ENCODE results near the gene NHERF1.

The NHERF1 gene

GRCh38 chr17:74778960-74779359 lies 30.5 kb downstream of the NHERF1 start:
- H3K27me3 ChIP-seq (ENCODE audit: insufficient read depth, low read depth), result no peaks in the 10 kb centered on the region
- H2AFZ ChIP-seq (ENCODE audit: low read depth), result no peak overlapping the region
- TF ChIP-seq, protein P1, sequence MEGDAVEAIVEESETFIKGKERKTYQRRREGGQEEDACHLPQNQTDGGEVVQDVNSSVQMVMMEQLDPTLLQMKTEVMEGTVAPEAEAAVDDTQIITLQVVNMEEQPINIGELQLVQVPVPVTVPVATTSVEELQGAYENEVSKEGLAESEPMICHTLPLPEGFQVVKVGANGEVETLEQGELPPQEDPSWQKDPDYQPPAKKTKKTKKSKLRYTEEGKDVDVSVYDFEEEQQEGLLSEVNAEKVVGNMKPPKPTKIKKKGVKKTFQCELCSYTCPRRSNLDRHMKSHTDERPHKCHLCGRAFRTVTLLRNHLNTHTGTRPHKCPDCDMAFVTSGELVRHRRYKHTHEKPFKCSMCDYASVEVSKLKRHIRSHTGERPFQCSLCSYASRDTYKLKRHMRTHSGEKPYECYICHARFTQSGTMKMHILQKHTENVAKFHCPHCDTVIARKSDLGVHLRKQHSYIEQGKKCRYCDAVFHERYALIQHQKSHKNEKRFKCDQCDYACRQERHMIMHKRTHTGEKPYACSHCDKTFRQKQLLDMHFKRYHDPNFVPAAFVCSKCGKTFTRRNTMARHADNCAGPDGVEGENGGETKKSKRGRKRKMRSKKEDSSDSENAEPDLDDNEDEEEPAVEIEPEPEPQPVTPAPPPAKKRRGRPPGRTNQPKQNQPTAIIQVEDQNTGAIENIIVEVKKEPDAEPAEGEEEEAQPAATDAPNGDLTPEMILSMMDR (conservative IDR thresholded peaks at IDR 0.05; ENCODE audit: low read depth, low read length), result no peak
- peaks cover 28% of the 10 kb centered on the region for H3K79me2 ChIP-seq (ENCODE audit: insufficient read depth, low read depth)
- H4K20me1 ChIP-seq (ENCODE audit: insufficient read depth), result no peaks in the 10 kb centered on the region
- no peak overlapping the region for H3K9ac ChIP-seq
- H3K4me1 ChIP-seq (ENCODE audit: low read depth, poor library complexity, severe bottlenecking), result peaks cover 43% of the 10 kb centered on the region
- no peaks in the 10 kb centered on the region for H3K36me3 ChIP-seq (ENCODE audit: insufficient read depth)
- no peak overlapping the region for H3K27ac ChIP-seq
- no peak overlapping the region; the same call in 1 of the 2 replicates for H3K4me2 ChIP-seq
- no peak overlapping the region for H3K4me3 ChIP-seq (IDR thresholded peaks at IDR 0.05; ENCODE audit: insufficient read depth, low read depth, low read length)

GRCh38 chr17:74779501-74779900 lies 31.1 kb downstream of the NHERF1 start:
- Histone ChIP-seq H3K79me2 (ENCODE audit: insufficient read depth, low read depth) (peaks cover 22% of the 10 kb centered on the region), H3K27ac (no peak overlapping the region; the same call in 1 of the 2 replicates), H3K27me3 (ENCODE audit: insufficient read depth, low read depth) (no peaks in the 10 kb centered on the region), H2AFZ (ENCODE audit: low read depth) (no peak overlapping the region), H3K4me2 (no peak overlapping the region; the same call in 1 of the 2 replicates), H3K36me3 (ENCODE audit: insufficient read depth) (no peaks in the 10 kb centered on the region), H3K4me3 (IDR thresholded peaks at IDR 0.05; ENCODE audit: insufficient read depth, low read depth, low read length) (no peak overlapping the region), H4K20me1 (ENCODE audit: insufficient read depth) (no peaks in the 10 kb centered on the region), H3K4me1 (ENCODE audit: low read depth, poor library complexity, severe bottlenecking) (peaks cover 39% of the 10 kb centered on the region), H3K9ac (no peak overlapping the region)
- TF ChIP-seq, protein P1 (conservative IDR thresholded peaks at IDR 0.05; ENCODE audit: low read depth, low read length), result no peak

DNA sequence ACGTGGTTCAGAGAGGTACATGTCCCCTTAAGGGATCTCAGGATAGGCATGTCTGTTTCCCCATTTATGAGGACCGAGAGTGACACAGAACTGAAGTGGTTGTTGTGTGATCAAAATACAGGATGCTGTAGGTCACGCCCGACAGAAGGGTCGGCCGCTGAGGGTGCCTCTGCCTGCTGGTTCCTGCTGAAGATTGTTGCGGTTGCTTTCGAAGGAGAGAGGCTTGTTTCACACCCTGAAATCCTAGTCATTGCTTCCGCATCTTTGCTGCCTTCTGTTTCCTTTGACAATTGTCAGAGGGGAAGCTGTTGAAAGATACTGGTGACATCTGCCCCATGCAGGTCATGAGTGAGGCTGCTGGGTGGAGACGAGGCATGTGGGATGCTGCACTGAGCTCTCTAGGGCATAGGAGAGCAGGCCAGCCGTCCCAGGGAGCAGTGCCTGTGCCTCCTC lies 31.5 kb downstream of the NHERF1 start:
- Histone ChIP-seq H3K36me3 (ENCODE audit: insufficient read depth) (no peaks in the 10 kb centered on the region), H3K4me3 (IDR thresholded peaks at IDR 0.05; ENCODE audit: insufficient read depth, low read depth, low read length) (no peak overlapping the region), H3K9ac (no peak overlapping the region), H3K4me1 (ENCODE audit: low read depth, poor library complexity, severe bottlenecking) (peaks cover 34% of the 10 kb centered on the region), H2AFZ (ENCODE audit: low read depth) (no peak overlapping the region), H4K20me1 (ENCODE audit: insufficient read depth) (no peaks in the 10 kb centered on the region), H3K79me2 (ENCODE audit: insufficient read depth, low read depth) (peaks cover 18% of the 10 kb centered on the region), H3K4me2 (no peak overlapping the region), H3K27me3 (ENCODE audit: insufficient read depth, low read depth) (no peaks in the 10 kb centered on the region), H3K27ac (no peak overlapping the region; the same call in 1 of the 2 replicates)
- TF ChIP-seq, protein P1 (conservative IDR thresholded peaks at IDR 0.05; ENCODE audit: low read depth, low read length), result no peak

- H3K27me3 ChIP-seq (ENCODE audit: insufficient read depth, low read depth), result no peaks in the 10 kb centered on the region
- no peak overlapping the region for H3K4me2 ChIP-seq
- H3K9ac ChIP-seq, result no peak overlapping the region
- TF ChIP-seq, protein P1 (conservative IDR thresholded peaks at IDR 0.05; ENCODE audit: low read depth, low read length), result peak; percentile 72
- H4K20me1 ChIP-seq (ENCODE audit: insufficient read depth), result no peaks in the 10 kb centered on the region
- peaks cover 11% of the 10 kb centered on the region for H3K79me2 ChIP-seq (ENCODE audit: insufficient read depth, low read depth)
- H3K36me3 ChIP-seq (ENCODE audit: insufficient read depth), result no peaks in the 10 kb centered on the region
- no peak overlapping the region for H3K27ac ChIP-seq
- no peak overlapping the region for H2AFZ ChIP-seq (ENCODE audit: low read depth)
- peaks cover 28% of the 10 kb centered on the region for H3K4me1 ChIP-seq (ENCODE audit: low read depth, poor library complexity, severe bottlenecking)
- H3K4me3 ChIP-seq (IDR thresholded peaks at IDR 0.05; ENCODE audit: insufficient read depth, low read depth, low read length), result no peak overlapping the region
These were observed 32.2 kb downstream of the NHERF1 start for GRCh38 chr17:74780443-74781238.

Data from KMS-11 (cell line).